ENCODE results near the gene KRTAP21-1. TPM values are rescaled to one million over a fixed set of nuclear protein-coding genes. Genes with fewer than 3 reads are reported as not detected.
"Not testable (repeated sequence)": the region's sequence is repeated elsewhere in the genome, so short reads cannot be mapped to it uniquely, and the experiment has no call there.

KRTAP21-1 gene
- total RNA-seq, result not detected
- long read RNA-seq, donor 1, result 0 reads
- long read RNA-seq, donor 2, result 0 reads

- H3K4me1 ChIP-seq (ENCODE audit: low read depth); H3K4me3 ChIP-seq; ATAC-seq; DNase-seq; intact Hi-C loops (cut with DNase I, micrococcal nuclease); H3K36me3 ChIP-seq (ENCODE audit: low read depth): not testable (repeated sequence)
- H3K9me3 ChIP-seq, result peaks cover 44% of the 10 kb centered on the region
These were observed at the start of gene KRTAP21-1 for GRCh38 chr21:30755328-30755727. TSS of gene KRTAP21-1 (minus strand) at chr21:30755428. CDS start at chr21:30755378, 50 bp downstream.

GRCh38 chr21:30800605-30801004 is 45.4 kb upstream of the KRTAP21-1 start:
- peaks cover 35% of the 10 kb centered on the region for H3K9me3 ChIP-seq
- H3K36me3 ChIP-seq (ENCODE audit: low read depth), result no peaks in the 10 kb centered on the region
- H3K4me3 ChIP-seq, result no peak overlapping the region
- intact Hi-C loops (cut with DNase I, micrococcal nuclease), result no loop called here
- H3K4me1 ChIP-seq (ENCODE audit: low read depth), result no peaks in the 10 kb centered on the region
- DNase-seq (no peak), ATAC-seq (no peak)
- TF ChIP-seq CTCF (IDR thresholded peaks at IDR 0.05), result no peak

- DNase-seq (no peak), ATAC-seq (no peak)
- peaks cover 59% of the 10 kb centered on the region for H3K9me3 ChIP-seq
- no peaks in the 10 kb centered on the region for H3K36me3 ChIP-seq (ENCODE audit: low read depth)
- TF ChIP-seq CTCF (IDR thresholded peaks at IDR 0.05), result no peak
- H3K4me1 ChIP-seq (ENCODE audit: low read depth), result no peaks in the 10 kb centered on the region
- intact Hi-C loops (cut with DNase I, micrococcal nuclease), result no loop called here
- H3K4me3 ChIP-seq, result no peak overlapping the region
These were observed 38.5 kb upstream of the KRTAP21-1 start for GRCh38 chr21:30793581-30794314.

GRCh38 chr21:30779249-30779648 is 24.0 kb upstream of the KRTAP21-1 start:
- H3K36me3 ChIP-seq (ENCODE audit: low read depth), result no peaks in the 10 kb centered on the region
- peaks cover 57% of the 10 kb centered on the region for H3K9me3 ChIP-seq
- TF ChIP-seq CTCF (IDR thresholded peaks at IDR 0.05), result no peak
- H3K4me3 ChIP-seq, result no peak overlapping the region
- DNase-seq (no peak), ATAC-seq (no peak)
- H3K4me1 ChIP-seq (ENCODE audit: low read depth), result no peaks in the 10 kb centered on the region
- intact Hi-C loops (cut with DNase I, micrococcal nuclease), result no loop called here

- no peak for TF ChIP-seq CTCF (IDR thresholded peaks at IDR 0.05)
- Histone ChIP-seq H3K4me1 (ENCODE audit: low read depth) (no peaks in the 10 kb centered on the region), H3K4me3 (no peak overlapping the region), H3K9me3 (peaks cover 51% of the 10 kb centered on the region), H3K36me3 (ENCODE audit: low read depth) (no peaks in the 10 kb centered on the region)
- no peak for ATAC-seq
- DNase-seq, result no peak
- intact Hi-C loops (cut with DNase I, micrococcal nuclease), result no loop called here
These were observed 14.7 kb upstream of the KRTAP21-1 start for GRCh38 chr21:30769724-30770431.

- no peak for DNase-seq
- H3K36me3 ChIP-seq (ENCODE audit: low read depth), result no peaks in the 10 kb centered on the region
- no peak for TF ChIP-seq CTCF (IDR thresholded peaks at IDR 0.05)
- ATAC-seq, result no peak
- H3K4me1 ChIP-seq (ENCODE audit: low read depth), result no peaks in the 10 kb centered on the region
- peaks cover 32% of the 10 kb centered on the region for H3K9me3 ChIP-seq
- intact Hi-C loops (cut with DNase I, micrococcal nuclease), result no loop called here
- no peak overlapping the region for H3K4me3 ChIP-seq
These were observed 5.5 kb upstream of the KRTAP21-1 start for GRCh38 chr21:30760776-30761175.

Data from mucosa of descending colon (tissue), 3 donors.